ENCODE data around the gene ATP1A4.

- no peak for TF ChIP-seq POLR2AphosphoS5 (IDR thresholded peaks at IDR 0.05; ENCODE audit: low read depth, low read length)
- TF ChIP-seq SIN3A (IDR thresholded peaks at IDR 0.05; ENCODE audit: borderline replicate concordance, insufficient read depth, low read length): no peak
- no peak for TF ChIP-seq TAF1 (IDR thresholded peaks at IDR 0.05; ENCODE audit: borderline replicate concordance, insufficient read depth, low read length)
Measured at GRCh38 chr1:160166166-160166868, 14.9 kb downstream of the ATP1A4 start.
